Activated naive CD8-positive, alpha-beta T cell (primary cell): ENCODE measurements around the gene CFAP206.
"Not testable (repeated sequence)": the region's sequence is repeated elsewhere in the genome, so short reads cannot be mapped to it uniquely, and the experiment has no call there.

Experiments used
- H3K27ac Mint-ChIP-seq: one replicate; pipeline ENCODE4 v1.8.0; 2021; ENCODE audit warnings: mixed read lengths
- H3K27me3 Mint-ChIP-seq: one replicate; pipeline ENCODE4 v1.8.0; 2021; ENCODE audit warnings: mixed read lengths
- H3K36me3 Mint-ChIP-seq: one replicate; pipeline ENCODE4 v1.8.0; 2021; ENCODE audit warnings: mixed read lengths
- H3K4me1 Mint-ChIP-seq: one replicate; pipeline ENCODE4 v1.8.0; 2021; ENCODE audit warnings: low read depth, mixed read lengths
- H3K4me3 Mint-ChIP-seq: one replicate; pipeline ENCODE4 v1.8.0; 2021; ENCODE audit warnings: mild to moderate bottlenecking, mixed read lengths
- H3K9me3 Mint-ChIP-seq: one replicate; pipeline ENCODE4 v1.8.0; 2021; ENCODE audit warnings: low read depth, mixed read lengths

Gene CFAP206

DNA sequence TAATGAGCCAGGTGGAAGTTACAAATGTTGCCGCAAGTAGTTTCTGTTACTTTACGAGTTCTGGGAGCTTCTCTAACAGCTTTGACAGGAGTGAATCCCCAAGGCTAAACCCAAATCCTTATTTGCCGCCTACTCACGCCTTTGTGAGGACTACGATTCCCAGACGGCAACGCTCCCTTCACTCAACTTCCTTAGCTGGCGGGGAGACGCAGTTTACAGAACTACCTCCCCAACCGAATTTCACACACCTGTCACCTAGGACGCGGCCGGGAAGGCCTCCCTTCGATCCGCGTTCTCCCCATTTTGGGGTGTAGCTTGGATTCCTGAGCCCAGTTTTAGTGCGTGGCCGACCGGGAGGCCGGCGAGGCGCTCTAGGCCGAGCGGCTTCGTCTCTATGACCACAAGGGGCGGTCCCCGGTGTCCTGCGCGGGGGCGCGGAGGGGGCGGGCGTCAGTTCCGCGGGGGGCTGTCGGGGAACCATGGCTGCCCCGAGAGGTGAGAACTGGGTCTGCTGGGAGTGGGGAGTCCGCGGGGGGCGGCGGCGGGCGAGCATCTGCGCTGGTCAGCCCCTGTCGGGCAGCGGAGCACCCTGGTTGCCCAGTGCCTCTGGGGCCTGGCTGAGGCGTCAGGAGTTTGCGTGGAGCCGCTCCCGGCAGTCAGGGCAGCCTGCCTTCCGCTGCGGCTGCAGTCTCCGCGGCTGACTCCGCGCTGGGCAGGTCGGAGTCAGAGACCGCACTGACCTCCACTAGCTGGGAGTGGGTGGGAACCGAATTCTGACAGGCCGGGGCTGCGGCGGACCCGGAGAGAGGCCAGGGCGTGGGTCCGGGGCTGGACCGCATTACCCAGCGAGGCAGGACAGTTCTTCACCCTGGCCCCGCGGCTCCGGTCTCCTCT, 65.0 kb downstream of the CFAP206 start, which contains the start of gene SLC35A1:
Gene SLC35A1, plus strand, starts transcription at position 450 of the 894 bp plus-strand sequence. Its CDS starts 30 bp downstream, at position 480.
- H3K36me3 Mint-ChIP-seq: peaks cover 4% of the 10 kb centered on the region
- peaks cover 18% of the 10 kb centered on the region for H3K4me1 Mint-ChIP-seq
- H3K4me3 Mint-ChIP-seq: peak within 1 kb of the TSS; percentile 99
- H3K27ac Mint-ChIP-seq: peak within 1 kb of the TSS; percentile 98
- peaks cover 7% of the 10 kb centered on the region for H3K27me3 Mint-ChIP-seq
- no peaks in the 10 kb centered on the region for H3K9me3 Mint-ChIP-seq

DNA sequence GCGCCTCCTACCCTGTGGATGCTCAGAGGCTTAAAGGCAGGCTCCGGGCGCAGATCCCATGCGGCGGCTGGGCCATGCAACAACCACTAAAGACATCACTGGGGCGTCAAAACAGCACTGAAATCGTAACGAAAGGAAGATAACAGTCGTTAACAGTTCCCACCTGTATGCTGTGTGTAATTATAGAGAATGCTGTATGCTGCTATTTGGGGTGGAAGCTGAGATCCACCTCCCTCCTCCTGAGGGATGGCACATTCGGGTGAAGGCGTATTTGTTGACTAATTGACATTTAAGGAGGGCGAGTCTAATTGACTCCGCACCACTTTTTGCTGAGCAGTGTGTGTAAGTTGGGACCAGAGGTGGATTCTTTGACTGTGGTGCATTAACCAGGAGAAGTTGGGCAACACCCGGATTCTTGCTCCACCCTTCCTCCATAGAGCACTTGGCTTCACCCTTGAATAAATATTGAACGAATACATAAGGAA, 65.7 kb downstream of the CFAP206 start:
- Mint-ChIP-seq H3K9me3 (no peaks in the 10 kb centered on the region), H3K36me3 (peaks cover 8% of the 10 kb centered on the region), H3K27ac (peak overlapping the region; percentile 98), H3K4me1 (peaks cover 18% of the 10 kb centered on the region), H3K4me3 (peak overlapping the region; percentile 99), H3K27me3 (peaks cover under 1% of the 10 kb centered on the region)

DNA sequence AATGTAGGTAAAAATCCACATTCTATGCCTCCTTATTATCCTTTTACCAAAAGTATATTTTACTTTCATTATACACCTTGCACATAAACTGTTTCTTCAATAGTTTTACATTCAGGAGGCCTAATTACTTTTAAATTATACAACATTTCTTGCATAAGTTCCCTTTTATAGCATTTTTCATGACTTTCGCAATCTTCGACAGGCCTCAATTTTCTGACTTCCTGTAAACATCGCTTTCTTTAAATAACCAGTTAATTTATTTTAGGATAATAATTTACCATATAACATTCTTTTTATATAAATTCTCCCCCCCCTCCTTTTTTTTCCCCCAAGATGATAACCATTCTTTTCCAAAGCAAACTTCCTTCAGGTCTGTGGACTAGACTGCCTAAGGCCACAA, 74.2 kb downstream of the CFAP206 start:
- Mint-ChIP-seq H3K27ac (no peak overlapping the region), H3K4me3 (no peak overlapping the region), H3K27me3 (no peaks in the 10 kb centered on the region), H3K4me1 (no peaks in the 10 kb centered on the region), H3K36me3 (peaks cover 21% of the 10 kb centered on the region), H3K9me3 (no peaks in the 10 kb centered on the region)

DNA sequence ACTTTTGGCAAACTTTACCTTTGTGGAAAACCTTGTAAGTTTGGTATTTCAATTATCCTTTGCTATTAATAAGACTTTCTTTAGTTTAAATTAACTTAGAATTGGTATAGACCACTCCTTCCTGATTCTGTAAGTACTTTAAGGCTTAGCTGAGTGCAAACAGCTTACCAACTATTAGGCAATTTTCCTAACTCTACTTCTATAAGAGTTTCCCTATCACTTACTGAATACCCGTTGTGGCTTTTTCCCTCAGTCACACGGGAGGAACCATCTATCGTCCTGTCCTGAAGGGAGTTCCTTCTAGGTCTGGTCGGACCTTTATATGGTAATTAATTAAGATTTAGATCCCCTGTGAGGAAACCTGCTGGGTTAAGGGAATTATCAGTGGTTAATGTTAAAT, 74.6 kb downstream of the CFAP206 start:
- Mint-ChIP-seq H3K4me3 (no peak overlapping the region), H3K4me1 (no peaks in the 10 kb centered on the region), H3K27me3 (no peaks in the 10 kb centered on the region), H3K27ac (no peak overlapping the region), H3K9me3 (no peaks in the 10 kb centered on the region), H3K36me3 (peaks cover 21% of the 10 kb centered on the region)

DNA sequence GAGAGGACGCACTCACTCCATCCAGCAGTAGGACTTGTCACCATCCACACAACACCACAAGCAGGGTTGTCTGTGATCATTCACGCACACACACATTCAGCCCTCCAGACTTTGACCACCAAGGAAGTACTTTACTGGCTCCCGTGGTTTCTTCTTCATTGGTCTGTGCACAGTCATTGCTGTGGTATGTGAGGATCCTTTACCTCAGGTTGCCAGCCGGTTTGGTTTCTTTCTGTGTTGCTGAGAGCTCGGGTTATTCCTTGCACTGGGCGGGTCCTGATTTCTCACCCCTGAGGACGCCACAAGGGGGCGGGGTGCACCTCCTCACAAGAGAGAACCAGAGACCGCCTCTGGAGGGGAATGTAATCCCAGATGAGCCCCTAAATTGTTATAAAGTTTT, 76.2 kb downstream of the CFAP206 start:
- H3K9me3 Mint-ChIP-seq: no peaks in the 10 kb centered on the region
- H3K27me3 Mint-ChIP-seq: no peaks in the 10 kb centered on the region
- peaks cover 11% of the 10 kb centered on the region for H3K36me3 Mint-ChIP-seq
- H3K4me3 Mint-ChIP-seq: no peak overlapping the region
- H3K27ac Mint-ChIP-seq: no peak overlapping the region
- no peaks in the 10 kb centered on the region for H3K4me1 Mint-ChIP-seq

DNA sequence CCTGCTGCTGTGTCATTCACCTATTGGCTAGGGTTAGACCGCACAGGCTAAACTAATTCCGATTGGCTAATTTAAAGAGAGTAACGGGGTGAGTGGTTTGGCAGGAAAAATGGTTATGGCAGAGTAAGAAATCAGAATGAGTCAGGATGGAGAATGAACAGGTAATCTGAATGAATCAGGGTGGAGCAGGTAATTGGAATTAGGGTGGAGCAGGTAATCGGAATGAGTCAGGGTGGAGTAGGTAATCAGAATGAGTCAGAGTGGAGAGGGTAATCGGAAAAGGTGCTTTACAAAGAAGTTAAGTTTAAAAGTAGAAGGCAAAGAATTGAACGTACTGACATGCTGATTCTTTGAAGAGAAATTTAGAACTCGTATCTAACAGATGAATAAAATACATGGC, 76.7 kb downstream of the CFAP206 start:
- no peaks in the 10 kb centered on the region for H3K4me1 Mint-ChIP-seq
- H3K36me3 Mint-ChIP-seq: peaks cover 10% of the 10 kb centered on the region
- no peak overlapping the region for H3K27ac Mint-ChIP-seq
- no peaks in the 10 kb centered on the region for H3K27me3 Mint-ChIP-seq
- H3K9me3 Mint-ChIP-seq: no peaks in the 10 kb centered on the region
- no peak overlapping the region for H3K4me3 Mint-ChIP-seq

DNA sequence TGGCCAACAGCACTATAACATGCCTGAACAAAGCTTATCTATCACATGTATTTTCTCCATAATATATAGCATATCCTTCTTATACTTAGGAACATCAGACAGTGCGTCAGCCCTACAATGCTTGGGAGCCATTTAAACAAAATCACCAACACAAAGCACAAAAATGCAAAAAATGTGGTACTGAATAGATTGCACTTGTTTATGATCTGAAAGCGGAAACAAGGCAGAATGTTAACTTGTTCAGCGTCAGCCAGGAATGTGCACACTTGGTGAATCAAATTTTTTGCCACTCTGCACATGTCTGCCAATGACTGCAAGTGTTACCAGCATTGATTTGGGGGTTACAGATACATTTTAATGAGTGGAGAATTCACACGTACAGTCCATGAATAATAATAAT, 79.8 kb downstream of the CFAP206 start:
- Mint-ChIP-seq H3K36me3 (peaks cover 8% of the 10 kb centered on the region), H3K4me1 (no peaks in the 10 kb centered on the region), H3K9me3 (no peaks in the 10 kb centered on the region), H3K27ac (no peak overlapping the region), H3K4me3 (no peak overlapping the region), H3K27me3 (no peaks in the 10 kb centered on the region)

DNA sequence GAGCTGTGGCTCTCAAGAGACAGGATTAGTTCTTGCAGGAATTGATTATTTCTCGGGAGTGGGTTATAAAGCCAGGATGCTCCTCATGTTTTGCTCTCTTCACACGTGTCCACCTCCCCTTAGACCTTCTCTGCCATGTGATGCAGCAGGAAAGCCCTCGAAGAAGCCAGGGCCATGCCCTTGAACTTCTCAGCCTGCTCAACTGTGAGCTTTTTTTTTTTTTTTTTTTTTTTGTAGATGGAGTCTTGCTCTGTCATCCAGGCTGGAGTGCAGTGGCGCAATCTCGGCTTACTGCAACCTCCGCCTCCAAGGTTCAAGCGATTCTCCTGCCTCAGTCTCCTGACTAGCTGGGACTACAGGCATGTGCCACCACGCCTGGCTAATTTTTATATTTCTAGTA, 81.6 kb downstream of the CFAP206 start:
- H3K9me3 Mint-ChIP-seq, H3K27ac Mint-ChIP-seq, H3K27me3 Mint-ChIP-seq, H3K4me1 Mint-ChIP-seq, H3K4me3 Mint-ChIP-seq: not testable (repeated sequence)
- H3K36me3 Mint-ChIP-seq: peaks cover 13% of the 10 kb centered on the region

DNA sequence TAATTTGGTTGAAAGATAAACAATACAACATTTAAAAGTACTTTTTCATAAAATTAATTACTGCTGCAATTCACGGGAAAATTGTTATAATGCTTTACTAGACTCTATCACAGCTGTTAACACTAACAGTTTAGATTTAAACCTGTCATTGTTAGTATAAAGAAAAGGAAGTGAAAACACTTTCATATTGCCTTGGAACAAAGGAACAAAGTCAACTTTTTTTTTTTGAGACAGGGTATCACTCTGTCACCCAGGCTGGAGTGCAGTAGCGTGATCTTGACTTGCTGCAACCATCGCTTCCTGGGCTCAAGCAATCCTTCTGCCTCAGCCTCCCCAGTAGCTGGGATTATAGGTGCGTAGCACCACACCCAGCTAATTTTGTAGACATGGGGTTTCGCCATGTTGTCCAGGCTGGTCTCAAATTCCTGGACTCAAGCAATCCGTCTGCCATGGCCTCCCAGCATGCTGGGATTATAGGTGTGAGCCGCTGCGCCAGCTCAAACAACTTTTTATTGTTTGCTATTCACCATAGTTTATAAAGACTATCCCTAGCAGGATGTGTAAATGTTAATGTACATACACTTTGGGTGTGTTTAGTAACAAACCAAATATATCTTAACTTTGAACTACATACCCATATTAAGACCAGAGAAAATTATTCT, 87.1 kb downstream of the CFAP206 start:
- Mint-ChIP-seq H3K27ac (no peak overlapping the region), H3K36me3 (peaks cover 11% of the 10 kb centered on the region), H3K9me3 (no peaks in the 10 kb centered on the region), H3K4me3 (no peak overlapping the region), H3K4me1 (peaks cover 4% of the 10 kb centered on the region), H3K27me3 (no peaks in the 10 kb centered on the region)

DNA sequence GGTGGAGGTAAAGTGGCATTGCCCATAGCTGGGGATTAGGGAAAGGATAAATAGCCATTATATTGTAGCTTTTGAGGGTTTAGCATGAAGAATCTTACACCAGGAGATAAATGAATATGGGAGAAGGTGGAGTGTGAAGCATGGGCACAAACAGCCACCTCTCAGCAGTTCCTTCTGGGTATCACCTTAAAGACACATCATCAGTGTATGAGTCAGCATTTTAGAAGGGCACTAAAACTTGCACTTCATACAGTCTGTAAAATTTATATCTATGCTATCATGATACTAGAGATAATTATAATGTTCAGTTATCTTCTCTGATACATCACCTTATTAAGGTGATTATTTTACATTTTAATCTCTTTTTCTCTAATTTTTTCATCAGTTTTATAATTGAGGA, 90.3 kb downstream of the CFAP206 start:
- Mint-ChIP-seq H3K4me1 (peaks cover 4% of the 10 kb centered on the region), H3K9me3 (no peaks in the 10 kb centered on the region), H3K4me3 (no peak overlapping the region), H3K27me3 (no peaks in the 10 kb centered on the region), H3K36me3 (peaks cover 6% of the 10 kb centered on the region), H3K27ac (no peak overlapping the region)

DNA sequence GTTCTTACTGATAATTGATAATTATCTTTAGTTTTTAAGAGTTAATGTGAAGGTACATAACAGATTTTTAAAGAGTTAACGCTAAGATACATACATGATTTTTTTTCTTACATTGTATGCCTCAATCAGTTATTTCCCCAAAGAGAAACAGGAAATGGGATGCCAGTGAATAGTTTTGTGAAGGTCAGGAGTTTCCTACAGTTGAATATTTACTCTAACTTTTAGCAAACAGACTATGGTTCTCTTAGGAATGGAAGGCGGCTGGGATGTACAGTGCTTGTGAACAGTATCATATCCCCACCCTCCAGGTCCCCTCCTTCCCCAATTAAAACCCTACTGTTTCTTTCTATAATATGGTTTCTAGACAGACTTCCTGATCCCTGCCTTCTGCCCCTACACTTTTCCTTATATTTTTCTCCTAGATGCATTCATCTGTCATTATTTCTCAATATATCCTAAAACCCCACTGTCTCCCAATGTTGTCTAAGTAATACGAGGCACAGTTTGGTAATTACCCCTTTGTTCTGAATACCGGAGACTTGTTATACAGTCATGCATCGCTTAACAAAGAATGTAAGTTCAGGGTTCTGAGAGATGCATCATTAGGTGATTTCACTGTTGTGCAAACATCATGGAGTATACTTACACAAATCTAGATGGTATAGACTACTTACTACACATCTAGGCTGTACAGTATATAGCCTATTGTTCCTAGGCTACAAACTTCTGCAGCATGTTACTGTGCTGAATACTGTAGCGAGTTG, 94.2 kb downstream of the CFAP206 start:
- H3K36me3 Mint-ChIP-seq: peaks cover 1% of the 10 kb centered on the region
- peaks cover 8% of the 10 kb centered on the region for H3K4me1 Mint-ChIP-seq
- H3K9me3 Mint-ChIP-seq: no peaks in the 10 kb centered on the region
- H3K4me3 Mint-ChIP-seq: no peak overlapping the region
- H3K27me3 Mint-ChIP-seq: no peaks in the 10 kb centered on the region
- H3K27ac Mint-ChIP-seq: peak overlapping the region; percentile 30

DNA sequence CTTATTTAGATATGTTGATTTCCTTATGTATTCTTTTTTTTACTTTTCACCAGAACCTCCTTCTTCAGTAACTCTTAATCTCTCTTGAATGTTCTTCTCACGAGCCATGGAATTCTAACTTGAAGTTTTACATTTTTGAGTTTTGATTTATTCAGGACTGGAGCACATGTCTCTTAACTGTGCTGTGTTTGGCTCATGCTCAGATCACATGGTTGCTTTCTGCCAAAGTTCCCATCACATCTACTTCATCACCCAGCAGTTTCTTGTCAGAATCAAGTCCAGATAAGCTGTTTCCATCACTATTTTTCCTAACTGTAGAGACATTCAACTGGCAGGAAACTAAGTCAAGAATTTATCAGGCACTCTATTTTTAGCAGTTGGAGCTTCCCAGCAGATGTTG, 96.7 kb downstream of the CFAP206 start:
- Mint-ChIP-seq H3K4me3 (no peak overlapping the region), H3K4me1 (peaks cover 6% of the 10 kb centered on the region), H3K36me3 (no peaks in the 10 kb centered on the region), H3K27me3 (no peaks in the 10 kb centered on the region), H3K9me3 (no peaks in the 10 kb centered on the region), H3K27ac (peak overlapping the region; percentile 30)
